GM12878 (cell line): ENCODE results near the gene CYP26A1. TPM values are rescaled to one million over a fixed set of nuclear protein-coding genes. Genes with fewer than 3 reads are reported as not detected.

Experiments
- ATAC-seq: fragments of 200-7000 bp; cut with Tn5 transposase; 3 replicates; pipeline ENCODE4 v1.9.1; 2020; ENCODE audit warnings: mild to moderate bottlenecking, moderate library complexity
- BruUV-seq: library from RNA; stranded (reverse); fragments of 400-500 nt; replicated peaks from 2 replicates; lab custom pipeline; 2021; lab: Mats Ljungman, UMichigan
- CTCF ChIA-PET: fragments of 300-600 bp; sonication (Branson Sonifier 250); formaldehyde crosslinking; extraction: SDS; loops from one replicate; lab custom pipeline; 2021; ENCODE audit warnings: inconsistent platforms; lab: Yijun Ruan, JAX
- POLR2A ChIA-PET: fragments of 350-600 bp; formaldehyde crosslinking; extraction: SDS; loops from one replicate; lab custom pipeline; 2021; ENCODE audit warnings: inconsistent platforms; lab: Charles Lee
- RAD21 ChIA-PET: fragments of 300-600 bp; sonication (Branson Sonifier 250); formaldehyde crosslinking; loops from one replicate; lab custom pipeline; 2023; ENCODE audit warnings: antibody characterized with exemption; ENCODE audit not compliant: unreplicated experiment; lab: Charles Lee
- SMC1A ChIA-PET: fragments of 300-600 bp; sonication (Branson Sonifier 250); formaldehyde crosslinking; loops from one replicate; lab custom pipeline; 2023; ENCODE audit not compliant: unreplicated experiment, uncharacterized antibody; lab: Charles Lee
- DNase-seq: peaks from one replicate; pipeline ENCODE4 v3.0.0-alpha.2; 2011; ENCODE audit warnings: low read depth, low spot score
- FAIRE-seq: peaks from 3 replicates; lab custom pipeline; 2011; peaks lifted over from hg19 to GRCh38; lab: Jason Lieb, UNC
- H2AFZ ChIP-seq: 2 replicates; pipeline ENCODE4 v1.6.0; 2011; ENCODE audit warnings: low read depth, low read length, control low read depth; ENCODE audit not compliant: control insufficient read depth
- H3K27ac ChIP-seq: 2 replicates; pipeline ENCODE4 v1.5.1; 2011; ENCODE audit warnings: control low read depth; ENCODE audit not compliant: control insufficient read depth, insufficient read depth
- H3K27me3 ChIP-seq, 2 experiments: replicated peaks in 1 of 2; 2 replicates each; pipeline versions ENCODE4 v1.6.0 to v1.6.1; 2011; ENCODE audit warnings: low read length in 1 of 2; ENCODE audit not compliant: control insufficient read depth in 2 of 2, insufficient read depth in 2 of 2
- H3K36me3 ChIP-seq, 2 experiments: 2 replicates each; pipeline ENCODE4 v1.5.1; 2011; ENCODE audit warnings: low read length in 1 of 2; ENCODE audit not compliant: control insufficient read depth in 2 of 2, insufficient read depth in 2 of 2
- H3K4me1 ChIP-seq: 2 replicates; pipeline ENCODE4 v1.6.1; 2011; ENCODE audit warnings: mild to moderate bottlenecking, low read length, moderate library complexity, mixed read lengths; ENCODE audit not compliant: control insufficient read depth, insufficient read depth
- H3K4me2 ChIP-seq: 2 replicates; pipeline ENCODE4 v1.6.0; 2011; ENCODE audit warnings: control low read depth; ENCODE audit not compliant: control insufficient read depth, insufficient read depth
- H3K4me3 ChIP-seq: fragments of 200-600 bp; sonication (generic); 2 replicates; pipeline ENCODE4 v1.5.1; 2016
- H3K79me2 ChIP-seq: 2 replicates; pipeline ENCODE4 v1.6.0; 2011; ENCODE audit warnings: low read length; ENCODE audit not compliant: control insufficient read depth, insufficient read depth
- H3K9ac ChIP-seq: 2 replicates; pipeline ENCODE4 v1.8.0; 2011; ENCODE audit warnings: low read length, control low read depth, mixed read lengths; ENCODE audit not compliant: control insufficient read depth, insufficient read depth
- H3K9me3 ChIP-seq: replicated peaks from 3 replicates; pipeline ENCODE4 v1.5.1; 2011; ENCODE audit warnings: mild to moderate bottlenecking, low read length; ENCODE audit not compliant: control insufficient read depth, insufficient read depth
- H4K20me1 ChIP-seq: 2 replicates; pipeline ENCODE4 v1.6.0; 2011; ENCODE audit not compliant: control insufficient read depth, insufficient read depth
- JUNB ChIP-seq: IDR thresholded peaks from 2 replicates; pipeline ENCODE4 v1.6.1; 2016; ENCODE audit warnings: antibody characterized with exemption, mild to moderate bottlenecking
- SKIL ChIP-seq: fragments of 450-650 bp; IDR thresholded peaks from 2 replicates; pipeline ENCODE4 v1.6.1; 2017; ENCODE audit warnings: mild to moderate bottlenecking, low read depth, inconsistent platforms; ENCODE audit not compliant: poor library complexity, severe bottlenecking
- SUPT20H ChIP-seq: IDR thresholded peaks from 2 replicates; pipeline ENCODE4 v1.6.1; 2011; ENCODE audit warnings: low read depth, mild to moderate bottlenecking, low read length, moderate library complexity, borderline replicate concordance; ENCODE audit not compliant: control insufficient read depth
- TAF1 ChIP-seq: IDR thresholded peaks from 2 replicates; pipeline ENCODE4 v1.6.1; 2011; ENCODE audit warnings: mild to moderate bottlenecking, low read depth, low read length, borderline replicate concordance
- YY1 ChIP-seq: IDR thresholded peaks from 2 replicates; pipeline ENCODE4 v1.6.1; 2011; ENCODE audit warnings: low read depth, mild to moderate bottlenecking, low read length
- ZNF24 ChIP-seq: fragments of 450-650 bp; IDR thresholded peaks from 2 replicates; pipeline ENCODE4 v1.6.1; 2017; ENCODE audit warnings: antibody characterized with exemption, mild to moderate bottlenecking
- WGBS: methylation state at CpG from one replicate; pipeline ENCODE4 v1.1.6; 2016; ENCODE audit warnings: low lambda C conversion rate; ENCODE audit not compliant: insufficient replicate concordance, insufficient coverage; ENCODE audit errors: missing lambda C conversion rate; 5-methylcytosine and 5-hydroxymethylcytosine counted together
- in situ Hi-C: fragments of 300-500 bp; cut with MboI; formaldehyde crosslinking; loops from 9 replicates; pipeline ENCODE4 v1.14.3; 2018; ENCODE audit warnings: mixed read lengths
- intact Hi-C: fragments of 100-400 bp; cut with micrococcal nuclease; formaldehyde crosslinking; loops from one replicate; pipeline ENCODE4 v1.14.2; 2022; ENCODE audit not compliant: unreplicated experiment
- polyA plus RNA-seq, 11 experiments: library from polyadenylated mRNA; depleted of rRNA in 4 of 11; unstranded in 6 of 11; stranded (reverse) in 5 of 11; fragments of >200 nt; fragmentation: Nextera tagmentation in 4 of 11; fragmentation: Illumina TruSeq in 1 of 11; extraction: Ambion mirVana in 4 of 11; extraction: Trizol in 1 of 11; gene quantifications; 1 replicate in 1 of 11; 2 replicates in 10 of 11; pipeline versions ENCODE4 v1.2.1 to v1.2.3, GENCODE V29; 2011 to 2016; ENCODE audit warnings: inconsistent platforms in 2 of 11, missing spikeins in 2 of 11, low read depth in 1 of 11
- total RNA-seq, 4 experiments: library from RNA; depleted of rRNA in 3 of 4; stranded (reverse); fragments of >200 nt in 3 of 4; fragmentation: Illumina TruSeq in 1 of 4; extraction: Trizol in 1 of 4; gene quantifications; 2 replicates each; pipeline versions ENCODE4 v1.2.1 to v1.2.3, GENCODE V29; 2013 to 2021
- TF ChIP-seq, protein P1 (sequence below): IDR thresholded peaks from 2 replicates; pipeline ENCODE4 v1.6.1; 2012; ENCODE audit warnings: mild to moderate bottlenecking, low read depth, low read length

Gene CYP26A1
- total and polyA plus RNA-seq, 10 of the 15 experiments (the other 5 are each of a cell fraction or from before 2014, with no cell fraction given) = not detected

GRCh38 chr10:93115661-93116383, 42.1 kb downstream of the CYP26A1 start (continued):
- TF ChIP-seq SKIL (no peak), YY1 (peak; percentile 45; the same call in 1 of the 2 replicates)

- no peak for TF ChIP-seq TAF1
- no peak for TF ChIP-seq SUPT20H
- TF ChIP-seq ZNF24 = no peak
- TF ChIP-seq, protein P1, sequence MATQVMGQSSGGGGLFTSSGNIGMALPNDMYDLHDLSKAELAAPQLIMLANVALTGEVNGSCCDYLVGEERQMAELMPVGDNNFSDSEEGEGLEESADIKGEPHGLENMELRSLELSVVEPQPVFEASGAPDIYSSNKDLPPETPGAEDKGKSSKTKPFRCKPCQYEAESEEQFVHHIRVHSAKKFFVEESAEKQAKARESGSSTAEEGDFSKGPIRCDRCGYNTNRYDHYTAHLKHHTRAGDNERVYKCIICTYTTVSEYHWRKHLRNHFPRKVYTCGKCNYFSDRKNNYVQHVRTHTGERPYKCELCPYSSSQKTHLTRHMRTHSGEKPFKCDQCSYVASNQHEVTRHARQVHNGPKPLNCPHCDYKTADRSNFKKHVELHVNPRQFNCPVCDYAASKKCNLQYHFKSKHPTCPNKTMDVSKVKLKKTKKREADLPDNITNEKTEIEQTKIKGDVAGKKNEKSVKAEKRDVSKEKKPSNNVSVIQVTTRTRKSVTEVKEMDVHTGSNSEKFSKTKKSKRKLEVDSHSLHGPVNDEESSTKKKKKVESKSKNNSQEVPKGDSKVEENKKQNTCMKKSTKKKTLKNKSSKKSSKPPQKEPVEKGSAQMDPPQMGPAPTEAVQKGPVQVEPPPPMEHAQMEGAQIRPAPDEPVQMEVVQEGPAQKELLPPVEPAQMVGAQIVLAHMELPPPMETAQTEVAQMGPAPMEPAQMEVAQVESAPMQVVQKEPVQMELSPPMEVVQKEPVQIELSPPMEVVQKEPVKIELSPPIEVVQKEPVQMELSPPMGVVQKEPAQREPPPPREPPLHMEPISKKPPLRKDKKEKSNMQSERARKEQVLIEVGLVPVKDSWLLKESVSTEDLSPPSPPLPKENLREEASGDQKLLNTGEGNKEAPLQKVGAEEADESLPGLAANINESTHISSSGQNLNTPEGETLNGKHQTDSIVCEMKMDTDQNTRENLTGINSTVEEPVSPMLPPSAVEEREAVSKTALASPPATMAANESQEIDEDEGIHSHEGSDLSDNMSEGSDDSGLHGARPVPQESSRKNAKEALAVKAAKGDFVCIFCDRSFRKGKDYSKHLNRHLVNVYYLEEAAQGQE = peak; percentile 65; the same call in 1 of the 2 replicates
- no peak for TF ChIP-seq JUNB
- TF ChIP-seq, all 136 proteins: peak for 1
- FAIRE-seq = no peak
- no peak for ATAC-seq
These were observed 47.6 kb downstream of the CYP26A1 start for GRCh38 chr10:93121311-93121710.

More at GRCh38 chr10:93121311-93121710, 47.6 kb downstream of the CYP26A1 start:
- no peaks in the 10 kb centered on the region for H3K36me3 ChIP-seq
- H3K27me3 ChIP-seq = no peaks in the 10 kb centered on the region
- no peaks in the 10 kb centered on the region for H3K79me2 ChIP-seq
- DNase-seq = no peak
- no peak overlapping the region for H3K9ac ChIP-seq
- no peak overlapping the region for H3K4me3 ChIP-seq
- POLR2A ChIA-PET = no interaction called here
- in situ Hi-C loops (no loop called here), intact Hi-C loops (no loop called here)
- CTCF ChIA-PET = no interaction called here
- peaks cover 11% of the 10 kb centered on the region for H3K9me3 ChIP-seq
- RAD21 ChIA-PET = no interaction called here
- H3K4me2 ChIP-seq = no peak overlapping the region
- H3K27ac ChIP-seq = no peak overlapping the region
- 50% methylated on average over 3 of the region's 3 CpGs for WGBS
- H2AFZ ChIP-seq = no peak overlapping the region
- no TSS peak for BruUV-seq
- SMC1A ChIA-PET = interaction anchor here (0.5 to 1.1 kb wide), 2 partner anchors 164 to 749 kb away, joined by 3 read pairs; no protein-coding TSS in a partner anchor
- H4K20me1 ChIP-seq = no peaks in the 10 kb centered on the region
- H3K4me1 ChIP-seq = peaks cover 22% of the 10 kb centered on the region
